ENCODE results near the gene VPS37D. TPM values are rescaled to one million over a fixed set of nuclear protein-coding genes. Genes with fewer than 3 reads are reported as not detected.
"Not testable (repeated sequence)": the region's sequence is repeated elsewhere in the genome, so short reads cannot be mapped to it uniquely, and the experiment has no call there.

Gene VPS37D
- total RNA-seq, 1 experiment from 2014 or later: 0.85 TPM

DNA sequence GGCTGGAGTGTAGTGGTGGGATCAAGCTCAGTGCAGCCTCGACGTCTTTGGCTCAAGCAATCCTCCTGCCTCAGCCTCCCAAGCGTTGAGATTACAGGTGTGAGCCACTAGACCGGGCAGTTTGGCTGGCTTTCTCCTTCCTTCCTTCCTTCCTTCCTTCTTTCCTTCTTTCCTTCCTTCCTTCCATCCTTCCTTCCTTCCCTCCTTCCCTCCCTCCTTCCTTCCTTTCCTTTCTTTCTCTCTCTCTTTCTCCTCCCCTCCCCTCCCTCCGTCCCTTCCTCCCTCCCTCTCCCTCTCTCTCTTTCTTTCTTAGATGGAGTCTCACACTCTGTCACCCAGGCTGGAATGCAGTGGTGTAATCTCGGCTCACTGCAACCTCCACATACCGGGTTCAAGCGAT lies 7.6 kb upstream of the VPS37D start:
- Histone ChIP-seq H3K23me2 (ENCODE audit: insufficient read length, low read depth, low read length, poor library complexity, severe bottlenecking) (no peaks in the 10 kb centered on the region), H4K8ac (replicated peaks; ENCODE audit: insufficient read length, low read depth, low read length) (no peak overlapping the region), H3K23ac (ENCODE audit: insufficient read length, low read depth, low read length) (no peak overlapping the region), H3K79me1 (ENCODE audit: insufficient read depth, low read depth, low read length, poor library complexity, severe bottlenecking) (no peaks in the 10 kb centered on the region), H3K27ac (ENCODE audit: insufficient read length, low read depth, low read length) (no peak overlapping the region), H2BK120ac (ENCODE audit: low read depth, low read length, poor library complexity, severe bottlenecking) (no peak overlapping the region), H2BK20ac (ENCODE audit: low read depth, low read length, poor library complexity, severe bottlenecking) (no peak overlapping the region), H3K18ac (ENCODE audit: insufficient read length, low read depth, low read length) (no peak overlapping the region), H3K4me1 (ENCODE audit: insufficient read depth, low read length) (no peaks in the 10 kb centered on the region), H4K20me1 (ENCODE audit: control insufficient read depth, insufficient read depth, insufficient read length) (no peaks in the 10 kb centered on the region), H2BK5ac (ENCODE audit: insufficient read length, low read length) (no peak overlapping the region), H3K56ac (ENCODE audit: insufficient read length, low read depth, low read length) (no peak overlapping the region), H3K79me2 (ENCODE audit: insufficient read depth, low read length) (no peaks in the 10 kb centered on the region), H3K9ac (ENCODE audit: extremely low read depth, insufficient read length, low read length) (no peak overlapping the region), H3T11ph (ENCODE audit: low read length) (no peak overlapping the region), H3K4ac (ENCODE audit: low read depth, low read length) (no peak overlapping the region), H3K27me3 (ENCODE audit: insufficient read depth, low read length) (no peaks in the 10 kb centered on the region), H4K5ac (ENCODE audit: insufficient read length, low read depth, low read length) (no peak overlapping the region), H3K4me2 (ENCODE audit: insufficient read depth, insufficient read length, low read length) (no peak overlapping the region), H3K9me3 (ENCODE audit: control insufficient read depth, low read depth, low read length) (no peaks in the 10 kb centered on the region), H2AK5ac (ENCODE audit: insufficient read length, low read length) (no peak overlapping the region), H3K14ac (ENCODE audit: insufficient read depth, low read length) (no peak overlapping the region), H2BK12ac (ENCODE audit: insufficient read length, low read depth, low read length) (no peak overlapping the region), H4K91ac (ENCODE audit: insufficient read length, low read depth, low read length) (no peak overlapping the region), H2BK15ac (ENCODE audit: low read depth, low read length) (no peak overlapping the region), H2AFZ (ENCODE audit: low read length) (no peak overlapping the region)
- Mint-ChIP-seq H3K4me1 (peaks cover 0 to 9% of the 10 kb centered on the region in 2 experiments; a peak in 2 of 4 replicates), H3K36me3 (ENCODE audit: insufficient read depth in 1 of 3, low read depth in 3 of 3) (peaks cover 0 to 2% (median 0%) of the 10 kb centered on the region in 3 experiments; a peak in 1 of 7 replicates), H3K9me3 (peaks cover 8 to 15% of the 10 kb centered on the region in 2 experiments; a peak in 4 of 5 replicates), H3K27ac (no peak overlapping the region; a peak in 1 of 7 replicates), H3K4me3 (no peak overlapping the region), H3K27me3 (ENCODE audit: low read depth) (peaks cover 35% of the 10 kb centered on the region)
- DNase-seq: no peak
- TF ChIP-seq, protein P1, sequence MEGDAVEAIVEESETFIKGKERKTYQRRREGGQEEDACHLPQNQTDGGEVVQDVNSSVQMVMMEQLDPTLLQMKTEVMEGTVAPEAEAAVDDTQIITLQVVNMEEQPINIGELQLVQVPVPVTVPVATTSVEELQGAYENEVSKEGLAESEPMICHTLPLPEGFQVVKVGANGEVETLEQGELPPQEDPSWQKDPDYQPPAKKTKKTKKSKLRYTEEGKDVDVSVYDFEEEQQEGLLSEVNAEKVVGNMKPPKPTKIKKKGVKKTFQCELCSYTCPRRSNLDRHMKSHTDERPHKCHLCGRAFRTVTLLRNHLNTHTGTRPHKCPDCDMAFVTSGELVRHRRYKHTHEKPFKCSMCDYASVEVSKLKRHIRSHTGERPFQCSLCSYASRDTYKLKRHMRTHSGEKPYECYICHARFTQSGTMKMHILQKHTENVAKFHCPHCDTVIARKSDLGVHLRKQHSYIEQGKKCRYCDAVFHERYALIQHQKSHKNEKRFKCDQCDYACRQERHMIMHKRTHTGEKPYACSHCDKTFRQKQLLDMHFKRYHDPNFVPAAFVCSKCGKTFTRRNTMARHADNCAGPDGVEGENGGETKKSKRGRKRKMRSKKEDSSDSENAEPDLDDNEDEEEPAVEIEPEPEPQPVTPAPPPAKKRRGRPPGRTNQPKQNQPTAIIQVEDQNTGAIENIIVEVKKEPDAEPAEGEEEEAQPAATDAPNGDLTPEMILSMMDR (conservative IDR thresholded peaks at IDR 0.05): no peak
- WGBS (ENCODE audit: extremely low coverage, insufficient read length, low lambda C conversion rate): no CpG with 5 or more reads among the region's 8 CpGs

DNA sequence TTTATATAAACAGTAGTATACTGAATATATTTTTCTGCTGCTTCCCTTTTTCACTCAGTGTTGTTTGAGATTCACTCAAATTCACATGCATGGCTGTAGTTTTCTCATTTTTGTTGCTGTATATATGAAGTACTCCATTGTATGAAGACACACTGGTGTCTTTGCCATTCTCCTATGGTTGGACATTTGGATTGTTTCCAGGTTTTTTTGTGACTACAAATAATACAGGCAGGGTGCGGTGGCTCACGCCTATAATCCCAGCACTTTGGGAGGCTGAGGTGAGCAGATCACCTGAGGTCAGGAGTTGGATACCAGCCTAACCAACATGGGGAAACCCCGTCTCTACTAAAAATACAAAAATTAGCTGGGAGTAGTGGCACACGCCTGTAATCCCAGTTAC lies 7.0 kb upstream of the VPS37D start:
- H4K91ac ChIP-seq (ENCODE audit: insufficient read length, low read depth, low read length); H4K5ac ChIP-seq (ENCODE audit: insufficient read length, low read depth, low read length); H3K14ac ChIP-seq (ENCODE audit: insufficient read depth, low read length); H3K79me2 ChIP-seq (ENCODE audit: insufficient read depth, low read length); H3K9me3 ChIP-seq (ENCODE audit: control insufficient read depth, low read depth, low read length); H4K8ac ChIP-seq (replicated peaks; ENCODE audit: insufficient read length, low read depth, low read length); H2BK15ac ChIP-seq (ENCODE audit: low read depth, low read length); H2AFZ ChIP-seq (ENCODE audit: low read length); DNase-seq; H3K27ac Mint-ChIP-seq; H2AK5ac ChIP-seq (ENCODE audit: insufficient read length, low read length); H3K27ac ChIP-seq (ENCODE audit: insufficient read length, low read depth, low read length); H3K27me3 ChIP-seq (ENCODE audit: insufficient read depth, low read length); H3K79me1 ChIP-seq (ENCODE audit: insufficient read depth, low read depth, low read length, poor library complexity, severe bottlenecking); H3K4me1 ChIP-seq (ENCODE audit: insufficient read depth, low read length); H4K20me1 ChIP-seq (ENCODE audit: control insufficient read depth, insufficient read depth, insufficient read length); H3K56ac ChIP-seq (ENCODE audit: insufficient read length, low read depth, low read length); H3K23me2 ChIP-seq (ENCODE audit: insufficient read length, low read depth, low read length, poor library complexity, severe bottlenecking); H3T11ph ChIP-seq (ENCODE audit: low read length); H2BK12ac ChIP-seq (ENCODE audit: insufficient read length, low read depth, low read length); H3K23ac ChIP-seq (ENCODE audit: insufficient read length, low read depth, low read length); H3K36me3 Mint-ChIP-seq (ENCODE audit: insufficient read depth in 1 of 3, low read depth in 3 of 3); H3K9ac ChIP-seq (ENCODE audit: extremely low read depth, insufficient read length, low read length); H2BK120ac ChIP-seq (ENCODE audit: low read depth, low read length, poor library complexity, severe bottlenecking); H2BK20ac ChIP-seq (ENCODE audit: low read depth, low read length, poor library complexity, severe bottlenecking); H3K4me2 ChIP-seq (ENCODE audit: insufficient read depth, insufficient read length, low read length); H3K4me3 Mint-ChIP-seq; H3K18ac ChIP-seq (ENCODE audit: insufficient read length, low read depth, low read length); H3K4ac ChIP-seq (ENCODE audit: low read depth, low read length); H2BK5ac ChIP-seq (ENCODE audit: insufficient read length, low read length): not testable (repeated sequence)
- no CpG with 5 or more reads among the region's 4 CpGs for WGBS (ENCODE audit: extremely low coverage, insufficient read length, low lambda C conversion rate)
- Mint-ChIP-seq H3K4me1 (peaks cover 4 to 15% of the 10 kb centered on the region in 2 experiments), H3K9me3 (peaks cover 4 to 10% of the 10 kb centered on the region in 2 experiments; a peak in 4 of 5 replicates), H3K27me3 (ENCODE audit: low read depth) (peaks cover 39% of the 10 kb centered on the region)

All from H9 (cell line).